NCI-H82 treated with DMSO at 0.1 percent for 48 hours (cell line): ENCODE data around the gene SH3BGRL3.
"Not testable (repeated sequence)": the region's sequence is repeated elsewhere in the genome, so short reads cannot be mapped to it uniquely, and the experiment has no call there.

ENCODE experiments used
- DNase-seq: peaks from one replicate; lab custom pipeline; 2025; ENCODE audit not compliant: unreplicated experiment; lab: John Stamatoyannopoulos, UW

The SH3BGRL3 gene

DNA sequence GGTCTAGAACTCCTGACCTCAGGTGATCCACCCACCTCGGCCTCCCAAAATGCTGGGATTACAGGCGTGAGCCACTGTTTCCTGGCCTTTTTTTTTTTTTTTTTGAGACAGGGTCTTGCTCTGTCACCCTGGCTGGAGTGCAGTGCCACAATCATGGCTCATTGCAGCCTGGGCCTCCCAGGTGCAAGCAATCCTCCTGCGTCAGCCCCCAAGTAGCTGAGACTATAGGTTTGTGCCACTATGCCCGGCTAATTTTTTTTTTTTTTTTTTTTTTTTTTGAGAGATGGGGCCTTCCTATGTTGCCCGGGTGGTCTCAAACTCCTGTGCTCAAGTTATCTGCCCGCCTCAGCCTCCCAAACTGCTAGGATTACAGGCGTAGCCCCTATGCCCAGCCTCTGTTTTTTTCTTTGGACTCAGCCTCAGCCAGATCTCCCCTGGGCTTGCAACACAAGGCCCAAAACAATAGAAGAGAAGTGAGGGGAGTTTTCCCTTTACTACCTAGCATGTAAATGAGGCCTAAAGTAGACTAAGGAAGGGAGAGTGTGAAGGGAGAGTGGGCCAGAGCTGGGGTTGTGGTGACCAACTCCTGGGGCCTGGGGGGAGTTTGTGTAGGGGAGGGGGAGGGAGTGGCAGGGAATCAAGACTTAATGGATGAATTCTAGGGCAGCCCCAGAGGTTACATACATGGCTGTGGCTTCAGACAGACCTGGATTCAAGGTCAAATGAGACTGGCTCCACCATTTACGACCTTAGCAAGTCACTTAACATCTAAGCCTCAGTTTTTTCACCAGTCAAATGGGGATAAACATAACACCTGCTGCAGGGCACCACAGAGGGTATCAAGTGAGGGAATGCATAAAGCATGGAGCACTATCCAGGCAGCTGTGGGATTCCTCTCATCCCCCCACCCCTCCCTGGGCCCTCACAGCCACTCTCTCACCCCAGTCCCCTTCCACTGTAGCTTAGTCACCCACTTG is 36.3 kb downstream of the SH3BGRL3 start:
- DNase-seq: no peak

DNA sequence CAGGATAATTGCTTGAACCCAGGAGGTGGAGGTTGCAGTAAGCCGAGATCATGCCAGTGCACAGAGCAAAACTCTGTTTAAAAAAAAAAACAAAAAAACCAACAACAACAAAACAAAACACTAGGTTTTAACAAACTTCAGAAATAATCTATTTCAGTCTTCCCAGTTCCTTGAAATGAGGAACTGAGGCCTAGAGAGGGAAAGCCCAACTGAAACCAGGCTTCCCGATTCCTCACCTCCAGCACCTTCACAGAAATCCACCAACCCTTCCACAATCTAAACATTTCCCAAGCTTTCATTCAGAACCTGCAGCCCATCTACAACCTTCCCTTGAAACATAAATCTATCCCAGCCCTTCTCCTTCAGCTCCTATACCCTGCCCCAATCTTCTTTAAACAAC is 37.3 kb downstream of the SH3BGRL3 start:
- DNase-seq: no peak

DNA sequence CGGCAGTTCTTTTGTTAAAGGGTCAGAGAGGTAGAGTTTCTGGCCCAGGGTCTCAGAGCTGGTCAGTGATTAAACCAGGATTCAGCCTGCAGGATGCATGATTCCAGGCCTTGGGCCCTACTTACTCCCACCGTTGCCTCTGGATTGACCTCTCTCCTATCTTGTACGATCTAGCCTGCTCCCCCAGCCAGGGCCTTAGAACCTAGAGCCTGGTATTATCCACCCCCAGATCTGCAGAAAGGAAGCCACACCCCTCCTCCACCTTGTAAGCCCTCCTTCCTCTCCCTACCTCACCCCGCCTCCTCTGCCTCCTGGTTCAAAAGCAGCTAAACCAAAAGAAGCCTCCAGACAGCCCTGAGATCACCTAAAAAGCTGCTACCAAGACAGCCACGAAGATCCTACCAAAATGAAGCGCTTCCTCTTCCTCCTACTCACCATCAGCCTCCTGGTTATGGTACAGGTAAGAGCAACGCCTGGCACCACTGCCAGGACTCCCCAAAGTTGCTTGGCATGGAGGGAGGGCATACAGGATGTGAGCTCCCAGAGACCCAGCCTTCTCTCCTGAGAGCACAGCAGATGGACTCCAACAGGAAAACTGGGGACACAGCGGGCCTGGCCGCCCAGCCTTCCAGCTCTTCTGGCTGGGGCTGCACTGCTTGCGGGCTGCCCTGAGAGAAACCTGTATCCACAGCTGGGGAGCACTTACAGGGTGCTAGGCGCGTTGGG is 37.9 kb downstream of the SH3BGRL3 start, which contains the start of gene CD52:
TSS of gene CD52 (plus strand) at position 347 of the 726 bp plus-strand sequence. CDS start at position 407, 60 bp downstream.
- no peak for DNase-seq

DNA sequence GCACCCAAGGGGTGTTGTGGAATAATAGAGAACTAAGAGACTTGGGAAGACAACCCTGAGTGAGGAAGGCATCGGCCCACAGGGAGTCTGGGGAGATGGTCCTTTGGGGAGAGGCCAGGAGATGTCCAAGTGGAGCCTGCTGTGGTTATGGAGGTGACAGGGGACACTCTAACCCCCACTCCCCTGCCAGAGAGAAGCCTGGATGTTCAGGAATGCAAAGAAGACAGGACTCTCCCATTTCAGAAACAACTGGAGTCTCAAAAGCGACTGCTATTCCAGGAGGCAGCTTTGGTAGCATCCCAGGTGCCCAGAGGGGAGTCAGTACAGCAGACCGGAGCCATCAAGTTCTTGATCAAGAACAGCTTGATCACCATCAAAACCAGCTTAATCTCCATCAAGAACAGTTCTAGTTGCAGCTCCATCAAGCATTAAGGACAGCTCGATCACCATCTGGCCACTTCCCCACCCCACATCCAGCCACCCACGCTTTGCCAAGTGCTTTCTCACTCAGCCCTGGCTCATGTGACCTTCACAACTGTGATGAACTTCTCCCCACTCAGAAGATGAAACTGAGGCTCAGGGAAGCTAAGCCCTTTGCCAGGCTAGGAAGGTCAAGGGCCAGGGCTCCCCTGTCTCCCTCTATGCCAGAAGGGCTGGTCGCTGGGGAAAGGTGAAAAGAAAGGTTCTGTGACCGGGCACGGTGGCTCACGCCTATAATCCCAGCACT is 38.6 kb downstream of the SH3BGRL3 start:
- DNase-seq: no peak

GRCh38 chr1:26320896-26321295 is 41.0 kb downstream of the SH3BGRL3 start:
- no peak for DNase-seq

GRCh38 chr1:26321315-26322041 is 41.6 kb downstream of the SH3BGRL3 start:
- DNase-seq: peak; percentile 60

DNA sequence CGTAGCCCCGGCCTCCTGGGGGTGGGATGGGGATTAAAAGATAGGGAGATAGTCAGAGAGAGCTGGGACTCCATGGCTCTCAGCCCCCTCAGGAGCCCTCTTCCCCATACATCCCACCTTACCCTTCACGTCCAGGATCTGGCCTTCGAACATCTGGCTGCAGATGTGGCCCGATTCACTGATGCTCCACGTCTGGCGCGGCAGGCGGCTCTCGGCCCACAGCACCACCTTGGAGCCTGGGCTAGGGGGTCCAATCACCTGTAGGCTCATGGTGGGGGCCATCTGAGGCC is 42.1 kb downstream of the SH3BGRL3 start:
- no peak for DNase-seq

DNA sequence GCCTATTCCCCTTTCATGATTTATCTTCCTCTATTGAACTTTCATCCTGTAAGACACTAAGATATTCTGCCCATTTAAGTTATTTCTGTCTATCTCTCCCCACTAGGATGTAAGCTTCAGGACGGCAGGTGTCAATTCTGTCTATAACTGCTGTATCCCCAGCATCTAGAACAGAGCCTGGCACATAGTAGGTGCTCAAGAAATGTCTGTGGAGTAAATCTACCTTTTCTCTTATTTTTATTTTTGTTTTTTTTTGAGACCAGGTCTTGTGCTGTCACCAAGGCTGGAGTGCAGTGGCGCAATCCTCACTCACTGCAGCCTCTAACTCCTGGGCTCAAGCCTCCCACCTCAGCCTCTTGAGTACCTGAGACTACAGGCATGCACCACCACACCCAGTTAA is 43.5 kb downstream of the SH3BGRL3 start:
- no peak for DNase-seq

GRCh38 chr1:26324550-26324949 is 44.7 kb downstream of the SH3BGRL3 start:
- DNase-seq: no peak

- no peak for DNase-seq
Observed at GRCh38 chr1:26327956-26328362, 48.1 kb downstream of the SH3BGRL3 start.

GRCh38 chr1:26328597-26328996 is 48.7 kb downstream of the SH3BGRL3 start:
- no peak for DNase-seq

DNA sequence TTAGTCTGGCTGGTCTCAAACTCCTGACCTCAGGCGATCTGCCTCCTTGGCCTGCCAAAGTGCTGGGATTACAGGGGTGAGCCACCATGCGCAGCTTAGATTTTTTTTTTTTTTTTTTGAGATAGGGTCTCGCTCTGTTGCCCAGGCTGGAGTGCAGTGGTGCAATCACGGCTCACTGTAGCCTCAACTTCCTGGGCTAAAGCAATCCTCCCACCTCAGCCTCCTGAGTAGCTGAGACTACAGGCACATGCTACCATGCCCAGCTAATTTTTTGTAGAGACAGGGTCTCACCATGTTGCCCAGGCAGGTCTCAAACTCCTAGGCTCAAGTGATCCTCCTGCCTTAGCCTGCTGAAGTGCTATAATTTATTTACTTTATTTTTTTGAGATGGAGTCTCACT is 49.5 kb downstream of the SH3BGRL3 start:
- not testable (repeated sequence) for DNase-seq

- DNase-seq: no peak
Observed at GRCh38 chr1:26330276-26330675, 50.4 kb downstream of the SH3BGRL3 start.
